Stimulated activated CD4-positive, alpha-beta T cell treated with anti-CD3 and anti-CD28 coated beads, Interleukin-15, amount 100 ng/mL, for 24 hours (primary cell): ENCODE results near the gene MYO16.
"Not testable (repeated sequence)": the region's sequence is repeated elsewhere in the genome, so short reads cannot be mapped to it uniquely, and the experiment has no call there.

Experiments
- DNase-seq: peaks from one replicate; pipeline ENCODE4 v3.0.0-alpha.2; 2020

Gene MYO16

GRCh38 chr13:108747843-108748242 lies 118.4 kb downstream of the MYO16 start:
- no peak for DNase-seq

GRCh38 chr13:108752276-108752675 lies 122.9 kb downstream of the MYO16 start:
- no peak for DNase-seq

DNA sequence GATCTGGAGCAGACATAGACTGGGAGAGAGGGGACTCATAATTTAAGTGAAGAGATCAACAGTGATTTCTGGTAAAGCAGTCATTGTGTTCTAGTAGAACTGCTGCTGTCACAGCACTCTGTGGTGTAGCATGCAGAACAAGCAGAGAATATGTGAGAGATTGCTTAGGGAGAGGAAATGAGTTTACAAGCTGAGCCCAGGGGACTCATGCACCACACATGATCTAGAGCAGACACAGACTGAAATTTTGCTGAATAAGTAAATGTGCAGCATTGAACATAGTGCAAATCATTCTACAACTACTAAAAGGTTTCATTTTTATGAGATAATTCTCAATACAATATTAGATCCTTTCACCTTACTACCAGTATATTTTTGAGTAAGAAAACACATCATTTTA lies 125.7 kb downstream of the MYO16 start:
- DNase-seq, result no peak

DNA sequence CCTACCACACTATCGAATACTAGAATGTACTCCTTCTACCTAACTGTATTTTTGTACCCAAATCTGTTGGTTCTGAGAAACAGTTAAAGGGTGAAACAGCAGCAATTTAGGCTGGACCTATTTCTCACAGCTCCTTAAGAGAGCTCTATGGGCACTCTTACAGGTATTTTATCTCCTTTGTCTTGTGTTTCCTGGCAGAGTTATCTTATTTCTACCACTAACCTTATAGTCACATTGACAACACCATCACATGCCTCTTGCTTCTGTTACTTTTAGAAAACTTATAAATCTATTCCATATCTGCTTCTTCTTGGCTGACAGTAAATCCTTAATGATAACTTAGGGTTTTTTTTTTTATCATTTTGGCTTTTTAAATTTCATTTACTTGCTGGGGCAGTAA lies 130.7 kb downstream of the MYO16 start:
- DNase-seq, result no peak

DNA sequence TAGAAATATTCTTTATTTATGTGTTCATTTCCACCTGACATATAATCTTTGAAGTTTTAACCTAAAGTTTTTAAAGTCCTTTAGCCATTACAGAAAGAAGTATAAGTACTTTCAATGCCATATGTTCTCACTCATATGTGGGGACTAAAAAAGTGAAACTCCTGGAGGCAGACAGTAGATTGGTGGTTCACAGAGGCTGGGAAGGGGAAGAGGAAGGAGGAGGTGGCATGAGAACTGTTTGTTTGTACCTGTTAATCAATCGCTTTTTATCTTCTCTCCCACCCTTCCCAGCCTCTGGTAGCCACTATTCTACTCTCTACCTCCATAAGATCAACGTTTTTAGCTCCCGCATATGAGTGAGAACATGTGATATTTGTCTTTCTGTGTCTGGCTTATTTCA lies 131.1 kb downstream of the MYO16 start:
- no peak for DNase-seq

DNA sequence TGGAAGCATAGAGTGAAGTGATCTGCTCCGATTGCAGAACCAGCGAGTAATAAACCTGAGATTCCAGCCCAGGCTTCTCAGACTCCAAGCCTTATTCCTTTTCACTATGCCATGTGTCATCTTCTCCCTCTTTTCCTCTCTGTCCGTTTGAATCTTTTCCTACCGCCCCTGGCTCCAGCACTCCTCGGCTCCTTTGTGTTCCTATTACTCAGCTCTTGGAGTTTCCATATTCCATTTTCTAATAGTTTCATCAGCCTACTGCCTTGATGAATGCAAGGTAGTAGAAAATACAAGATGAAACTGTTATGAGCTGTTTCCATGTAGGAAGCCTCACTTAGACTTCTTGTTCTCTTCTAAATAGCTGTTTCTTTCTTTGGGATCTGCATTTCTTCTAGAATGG lies 138.6 kb downstream of the MYO16 start:
- DNase-seq, result no peak

GRCh38 chr13:108769213-108770070 lies 140.0 kb downstream of the MYO16 start:
- DNase-seq, result no peak

DNA sequence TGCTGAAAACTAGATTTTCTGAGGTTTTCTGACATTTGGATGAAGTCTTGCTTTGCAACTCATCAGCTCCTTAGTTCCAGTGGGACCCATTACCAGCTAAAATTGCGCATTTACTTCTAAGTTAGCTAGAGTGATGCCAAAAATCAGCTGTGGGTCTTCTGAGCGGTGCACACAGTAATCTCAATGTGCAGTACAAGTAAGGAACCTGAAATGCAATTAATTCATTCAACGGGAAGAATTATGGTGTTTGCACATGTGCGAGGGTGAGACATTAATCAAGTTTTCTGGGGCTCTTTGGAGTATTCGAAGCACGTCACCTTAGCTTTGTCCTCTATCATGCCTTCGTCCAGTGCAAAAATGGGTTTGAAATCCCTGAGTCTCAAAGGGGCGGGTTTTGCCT lies 146.2 kb downstream of the MYO16 start:
- no peak for DNase-seq

GRCh38 chr13:108776650-108777049 lies 147.2 kb downstream of the MYO16 start:
- DNase-seq, result no peak

DNA sequence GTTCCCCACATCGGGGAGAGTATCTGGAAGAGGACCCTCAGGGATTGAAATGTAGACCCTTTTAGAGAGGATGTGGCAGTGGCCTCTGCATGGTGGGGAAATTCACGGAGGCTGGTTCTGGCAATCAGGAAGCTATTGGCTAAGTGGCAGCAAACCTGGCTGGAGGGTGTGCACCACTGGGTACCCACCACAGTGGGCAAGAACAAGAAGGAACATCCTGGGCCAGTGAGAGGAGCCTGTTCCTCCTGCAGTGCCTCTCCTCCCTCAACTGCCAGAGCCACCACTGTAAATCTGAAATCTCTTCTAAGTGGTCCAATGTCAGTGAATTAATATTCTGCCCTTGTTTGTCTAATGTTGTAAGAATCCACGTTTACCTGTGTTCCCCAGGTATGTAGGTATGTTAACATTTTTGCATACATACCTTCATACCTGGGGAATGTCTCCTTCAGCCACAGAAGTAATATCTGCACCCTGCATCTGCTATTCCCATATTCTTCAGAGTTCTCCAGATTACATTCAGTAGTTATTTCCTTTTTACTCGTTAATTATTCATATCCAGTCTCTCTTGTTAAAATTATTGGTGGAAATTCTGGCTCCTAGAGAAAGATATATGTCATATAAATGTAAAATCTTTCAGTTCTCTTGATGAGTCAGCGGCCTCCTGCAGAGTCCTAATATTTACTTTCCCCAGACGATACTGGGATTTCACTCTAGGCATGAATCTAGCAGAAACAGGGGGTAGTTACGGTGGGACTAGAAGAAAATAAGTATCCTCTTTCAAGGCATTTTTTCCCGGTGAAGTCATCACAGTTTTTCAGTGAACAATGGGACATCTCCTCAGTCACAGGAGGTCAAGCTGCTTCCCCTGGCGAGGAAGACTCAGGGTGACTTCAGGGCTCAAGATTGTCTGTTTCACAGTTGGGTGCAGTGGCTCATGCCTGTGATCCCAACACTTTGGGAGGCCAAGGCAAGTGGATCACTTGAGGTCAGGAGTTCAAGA lies 148.3 kb downstream of the MYO16 start:
- no peak for DNase-seq

DNA sequence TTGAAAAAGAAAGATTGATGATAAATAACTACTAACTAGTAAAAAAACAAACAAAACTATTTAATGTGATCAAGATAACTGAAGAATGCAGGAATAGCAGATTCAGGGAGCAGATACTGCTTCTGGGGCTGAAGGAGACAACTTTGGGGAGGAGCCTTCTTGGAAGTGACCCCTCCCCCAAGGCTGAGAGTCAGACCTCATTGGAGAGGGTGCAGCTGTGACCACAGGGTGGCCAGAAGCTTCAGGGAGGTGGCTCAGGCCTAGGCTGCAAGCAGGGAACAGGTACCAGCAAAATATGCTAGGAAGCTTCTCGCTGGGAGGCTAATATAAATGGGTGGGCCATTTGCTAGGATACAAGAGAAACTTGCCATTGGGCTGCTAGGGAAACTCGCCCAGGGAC lies 149.9 kb downstream of the MYO16 start:
- no peak for DNase-seq

- no peak for DNase-seq
Observed at GRCh38 chr13:108780706-108781105, 151.3 kb downstream of the MYO16 start.

- no peak for DNase-seq
Observed at GRCh38 chr13:108781312-108781711, 151.9 kb downstream of the MYO16 start.

DNA sequence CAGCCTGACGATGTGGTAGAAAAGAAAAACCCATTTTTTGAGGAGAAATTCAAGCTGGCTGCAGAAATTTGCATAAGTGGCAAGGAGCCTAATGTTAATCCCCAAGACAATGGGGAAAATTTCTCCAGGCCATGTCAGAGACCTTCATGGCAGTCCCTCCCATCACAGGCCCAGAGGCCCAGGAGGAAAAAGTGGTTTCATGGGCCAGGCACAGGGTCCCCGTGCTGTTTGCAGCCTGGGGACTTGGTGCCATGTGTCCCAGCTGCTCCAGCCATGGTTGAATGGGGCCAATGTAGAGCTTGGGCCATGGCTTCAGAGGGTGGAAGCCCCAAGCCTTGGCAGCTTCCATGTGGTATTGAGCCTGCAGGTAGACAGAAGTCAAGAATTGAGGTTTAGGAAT lies 153.1 kb downstream of the MYO16 start:
- DNase-seq, result not testable (repeated sequence)

GRCh38 chr13:108785844-108786243 lies 156.4 kb downstream of the MYO16 start:
- no peak for DNase-seq

DNA sequence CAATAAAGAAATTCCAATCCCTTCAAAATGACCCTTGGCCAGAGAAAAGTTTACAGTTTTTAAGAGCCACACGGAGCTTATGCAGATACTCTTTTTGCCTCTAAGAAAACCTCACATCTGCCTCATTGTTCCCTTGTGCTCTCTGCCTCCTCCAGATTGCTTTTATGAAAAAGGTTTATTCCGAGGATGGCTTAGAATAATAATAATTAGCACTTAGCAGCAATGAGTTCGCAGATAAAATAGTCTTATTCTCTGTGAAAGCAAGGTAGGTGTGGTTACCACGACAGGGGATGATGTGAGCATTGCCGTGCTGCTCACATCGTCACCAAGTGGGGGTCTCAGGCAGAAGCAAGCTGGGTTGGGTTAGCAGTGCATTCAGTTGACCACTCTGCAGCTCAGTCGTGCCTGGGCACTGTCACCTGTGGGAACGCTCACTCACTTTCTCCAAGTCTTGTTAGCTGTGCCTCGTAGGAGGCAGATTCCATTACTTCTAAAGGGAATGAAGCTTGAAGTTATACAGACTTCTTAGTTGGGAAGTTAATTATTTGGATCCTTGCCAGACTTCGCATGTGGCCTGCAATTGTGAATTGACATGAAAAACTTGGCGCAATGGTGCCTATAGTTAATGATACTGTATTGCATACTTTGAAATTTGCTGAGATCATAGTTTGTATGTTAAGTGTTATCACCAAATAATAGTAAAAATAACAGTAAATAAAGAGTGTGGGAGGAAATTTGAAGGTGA lies 157.2 kb downstream of the MYO16 start:
- DNase-seq, result no peak

- DNase-seq, result no peak
Observed at GRCh38 chr13:108787700-108788414, 158.4 kb downstream of the MYO16 start.

DNA sequence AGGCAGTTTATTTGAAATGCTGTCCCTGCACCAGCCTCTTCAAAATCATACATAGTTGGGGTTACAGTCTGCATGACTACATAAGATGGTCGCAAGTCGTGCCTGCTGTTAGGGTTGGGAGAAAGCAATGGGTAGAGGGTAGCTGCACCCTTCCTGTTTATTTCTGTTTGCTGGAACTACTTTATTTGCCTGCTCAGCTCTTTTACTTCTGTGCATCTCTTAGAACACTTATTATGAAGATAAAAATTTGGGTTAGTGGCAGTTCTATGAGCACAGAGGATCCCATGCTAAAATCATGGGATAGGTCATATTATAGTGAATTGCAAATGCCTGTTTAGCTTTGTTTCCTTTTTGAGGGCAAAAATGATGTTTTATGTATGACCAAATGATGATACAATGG lies 160.1 kb downstream of the MYO16 start:
- no peak for DNase-seq

- DNase-seq, result no peak
Observed at GRCh38 chr13:108795841-108796240, 166.4 kb downstream of the MYO16 start.

- no peak for DNase-seq
Observed at GRCh38 chr13:108797354-108797753, 167.9 kb downstream of the MYO16 start.

- no peak for DNase-seq
Observed at GRCh38 chr13:108807841-108808240, 178.4 kb downstream of the MYO16 start.

DNA sequence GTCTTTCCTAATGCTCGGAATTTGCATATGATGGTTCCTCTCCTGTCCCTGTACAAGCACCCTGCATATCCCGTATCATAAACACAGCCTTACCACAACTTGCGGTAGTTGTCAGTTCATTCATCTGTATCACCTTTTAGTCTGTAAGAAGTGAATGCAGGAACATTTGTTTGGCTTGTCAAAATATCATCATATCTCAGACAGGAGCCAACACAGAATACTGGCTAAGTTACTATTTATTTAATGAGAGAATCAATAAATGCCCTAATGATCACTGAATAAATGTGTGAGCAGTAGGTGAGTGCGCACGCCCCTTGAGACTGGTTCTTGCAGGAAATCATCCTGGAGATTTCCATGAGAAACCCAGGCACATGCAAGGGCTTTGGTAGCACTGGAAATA lies 182.8 kb downstream of the MYO16 start:
- no peak for DNase-seq
